Fibroblast of the aortic adventitia (primary cell): ENCODE measurements around the gene DISP3. TPM values are rescaled to one million over a fixed set of nuclear protein-coding genes. Genes with fewer than 3 reads are reported as not detected.

Experiments used
- DNase-seq: peaks from one replicate; pipeline ENCODE4 v3.0.0-alpha.2; 2010; ENCODE audit warnings: low read depth
- H3K4me3 ChIP-seq: 2 replicates; pipeline ENCODE4 v1.5.1; 2011; ENCODE audit warnings: low read depth, mild to moderate bottlenecking, control low read depth, low read length, moderate library complexity
- CTCF ChIP-seq: IDR thresholded peaks from 2 replicates; pipeline ENCODE4 v1.5.1; 2011; ENCODE audit warnings: mild to moderate bottlenecking, low read length, control low read depth, inconsistent platforms; ENCODE audit not compliant: insufficient read depth
- total RNA-seq: library from RNA; depleted of rRNA; stranded (reverse); fragments of >200 nt; gene quantifications from 2 replicates; pipeline ENCODE4 v1.2.3, GENCODE V29; 2012; ENCODE audit warnings: low replicate concordance

The DISP3 gene
- total RNA-seq, 1 donor: not detected

DNA sequence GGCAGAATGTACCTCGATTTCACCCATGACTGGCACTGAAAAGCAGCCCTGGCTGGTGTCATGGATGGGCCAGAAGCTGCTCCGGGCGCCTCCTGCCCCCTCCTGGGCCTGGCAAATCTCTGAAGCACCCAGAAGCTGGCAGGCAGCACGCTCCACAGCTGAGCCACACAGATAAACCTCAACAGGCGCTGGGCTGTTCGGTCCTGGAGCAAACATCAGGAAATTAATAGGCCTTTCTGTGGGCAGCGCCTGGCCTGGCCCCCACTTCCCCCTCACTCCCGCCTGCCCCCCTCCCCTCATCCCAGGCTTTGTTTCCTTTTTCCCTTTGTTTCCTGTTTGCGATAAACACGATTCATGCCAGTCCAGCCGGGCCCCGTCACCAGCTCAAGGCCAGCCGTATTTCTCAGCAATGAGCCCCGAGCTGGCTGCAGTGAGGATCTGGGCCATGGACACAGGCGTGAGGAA is 20.1 kb upstream of the DISP3 start:
- DNase-seq: no peak
- no peak for TF ChIP-seq CTCF
- no peak overlapping the region for H3K4me3 ChIP-seq

DNA sequence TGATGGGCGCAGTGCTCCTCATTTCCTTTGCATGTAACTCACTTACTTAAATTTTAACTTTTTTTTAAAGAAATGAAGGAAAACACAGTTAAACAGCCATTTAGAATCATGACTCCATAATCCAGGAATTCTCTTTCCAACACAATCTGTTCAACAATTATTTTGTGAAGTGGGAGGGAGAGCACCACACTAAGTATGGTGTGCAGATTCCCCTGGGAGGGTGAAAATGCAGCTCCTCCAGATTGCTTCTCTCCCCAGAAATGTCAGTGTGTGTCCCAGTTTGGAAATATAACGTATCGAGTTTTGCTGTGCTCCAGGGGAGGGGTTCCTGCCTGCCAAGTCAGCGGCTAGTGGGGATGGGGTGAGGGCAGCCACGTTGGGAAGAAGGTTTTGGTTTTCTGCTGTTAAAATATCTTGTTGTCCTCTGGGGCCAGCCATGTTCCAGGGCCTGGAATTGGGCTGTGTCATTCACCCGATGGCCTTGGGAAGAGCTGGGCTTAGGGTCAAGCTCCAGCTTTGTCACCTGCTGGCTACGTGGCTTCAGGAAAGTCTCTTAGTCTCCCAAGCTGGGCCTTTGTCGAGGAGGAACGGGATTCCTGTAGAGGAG is 17.3 kb upstream of the DISP3 start:
- DNase-seq: no peak
- TF ChIP-seq CTCF: no peak
- no peak overlapping the region for H3K4me3 ChIP-seq

- no peak for DNase-seq
- no peak overlapping the region for H3K4me3 ChIP-seq
- TF ChIP-seq CTCF: no peak
Observed at GRCh38 chr1:11462224-11462923, 16.6 kb upstream of the DISP3 start.

GRCh38 chr1:11463177-11463576 is 15.8 kb upstream of the DISP3 start:
- no peak for DNase-seq
- no peak for TF ChIP-seq CTCF
- H3K4me3 ChIP-seq: no peak overlapping the region

DNA sequence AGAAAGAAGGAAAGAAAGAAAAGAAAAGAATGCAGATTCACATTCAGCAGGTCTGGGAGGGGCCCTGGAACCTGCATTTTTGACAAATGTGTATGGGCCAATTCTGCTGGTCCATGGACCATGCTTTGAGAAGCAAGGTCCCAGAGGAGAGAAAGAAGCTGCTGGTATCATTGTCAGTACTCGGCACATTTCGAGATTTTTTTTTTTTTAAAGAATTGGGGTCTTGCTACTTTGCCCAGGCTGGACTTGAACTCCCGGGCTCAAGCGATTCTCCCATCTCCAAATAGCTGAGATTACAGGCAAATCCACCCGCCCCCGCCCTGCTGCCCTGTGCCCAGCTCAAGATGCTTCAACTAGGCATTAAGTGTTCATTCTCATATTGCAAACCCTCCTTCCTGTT is 13.6 kb upstream of the DISP3 start:
- no peak overlapping the region for H3K4me3 ChIP-seq
- no peak for TF ChIP-seq CTCF
- no peak for DNase-seq

GRCh38 chr1:11466416-11466815 is 12.5 kb upstream of the DISP3 start:
- TF ChIP-seq CTCF: no peak

More at GRCh38 chr1:11466416-11466815, 12.5 kb upstream of the DISP3 start:
- DNase-seq: no peak
- no peak overlapping the region for H3K4me3 ChIP-seq
